K562 (cell line): ENCODE measurements around the gene SERPINF2. TPM values are rescaled to one million over a fixed set of nuclear protein-coding genes. Genes with fewer than 3 reads are reported as not detected.
A peak's percentile ranks its signal among the peaks of the same experiment; 100 is the strongest.

ENCODE experiments used
- BHLHE40 ChIP-seq: IDR thresholded peaks from 2 replicates; pipeline ENCODE4 v1.6.1; 2011; ENCODE audit warnings: low read length, improper control_type of control experiment
- KDM5B ChIP-seq: fragments of 200-600 bp; sonication (generic); IDR thresholded peaks from 2 replicates; pipeline ENCODE4 v1.6.1; 2012; ENCODE audit warnings: low read depth, mild to moderate bottlenecking, moderate library complexity, low read length, control low read depth, inconsistent platforms; ENCODE audit not compliant: insufficient replicate concordance
- MTA3 ChIP-seq: fragments of 450-650 bp; formaldehyde crosslinking; IDR thresholded peaks from 2 replicates; pipeline ENCODE4 v1.6.1; 2017; ENCODE audit warnings: mild to moderate bottlenecking, borderline replicate concordance
- PHF8 ChIP-seq: fragments of 200-600 bp; sonication (generic); IDR thresholded peaks from 2 replicates; pipeline ENCODE4 v1.6.1; 2012; ENCODE audit warnings: mixed run types, mild to moderate bottlenecking, inconsistent platforms, low read length, moderate library complexity, borderline replicate concordance
- SMAD2 ChIP-seq: fragments of 150-350 bp; IDR thresholded peaks from 2 replicates; pipeline ENCODE4 v1.6.1; 2014; ENCODE audit warnings: low read depth, mild to moderate bottlenecking, low read length
- ZNF592 ChIP-seq: fragments of 450-650 bp; IDR thresholded peaks from 2 replicates; pipeline ENCODE4 v1.6.1; 2017; ENCODE audit warnings: antibody characterized with exemption, mild to moderate bottlenecking
- polyA plus RNA-seq, 8 experiments: library from polyadenylated mRNA; depleted of rRNA in 4 of 8; stranded (reverse) in 5 of 8; unstranded in 3 of 8; fragments of >200 nt; fragmentation: Nextera tagmentation in 2 of 8; fragmentation: Illumina TruSeq in 1 of 8; extraction: Ambion mirVana in 2 of 8; extraction: Trizol in 1 of 8; gene quantifications; 2 replicates each; pipeline versions ENCODE4 v1.2.1 to v1.2.3, GENCODE V29; 2011 to 2014; ENCODE audit warnings: inconsistent platforms in 1 of 8, missing spikeins in 1 of 8
- total RNA-seq, 7 experiments: library from RNA; depleted of rRNA in 6 of 7; stranded (reverse); fragments of >200 nt in 6 of 7; fragmentation: Illumina TruSeq in 2 of 7; extraction: Trizol in 2 of 7; gene quantifications; 2 replicates each; pipeline versions ENCODE4 v1.2.1 to v1.2.3, GENCODE V29; 2011 to 2021; ENCODE audit warnings: low replicate concordance in 1 of 7

SERPINF2 gene
- total and polyA plus RNA-seq, 9 of the 15 experiments (the other 6 are each of a cell fraction or from before 2014, with no cell fraction given) = 0.22 TPM; not detected in 8

DNA sequence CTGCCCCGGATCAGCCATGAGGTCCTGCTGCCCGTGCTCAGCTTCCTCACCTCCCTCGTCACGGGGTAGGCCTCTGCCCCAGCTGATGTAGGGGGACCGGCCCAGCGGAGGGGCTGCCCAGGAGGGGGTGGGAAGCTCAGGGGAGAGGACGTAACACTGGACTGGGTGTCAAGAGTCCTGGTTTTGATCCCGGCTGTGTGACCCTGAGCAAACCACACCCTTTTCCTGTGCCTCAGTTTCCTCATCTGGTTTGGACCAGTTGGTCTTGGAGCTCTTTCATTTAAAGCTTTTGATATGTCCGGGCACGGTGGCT is 11.5 kb upstream of the SERPINF2 start (continued):
- peak; percentile 59; the same call in 1 of the 2 replicates for TF ChIP-seq ZNF592
- TF ChIP-seq SMAD2 = no peak
- TF ChIP-seq BHLHE40 = 0 out of 2 replicates have a peak, but pooled peaks have one; percentile 12
- peak; percentile 31; the same call in 1 of the 2 replicates for TF ChIP-seq PHF8
- TF ChIP-seq MTA3 = 0 out of 2 replicates have a peak, but pooled peaks have one; percentile 9
- TF ChIP-seq KDM5B = peak; percentile 60
